Limb (tissue), 2 donors: ENCODE measurements around the gene TIMM13.
A peak's percentile ranks its signal among the peaks of the same experiment; 100 is the strongest.
"Not testable (repeated sequence)": the region's sequence is repeated elsewhere in the genome, so short reads cannot be mapped to it uniquely, and the experiment has no call there.

Experiments used
- DNase-seq, 2 donors: peaks; one replicate each; pipeline ENCODE4 v3.0.0-alpha.2; 2016; ENCODE audit errors: extremely low spot score in 2 of 2

The TIMM13 gene

GRCh38 chr19:2415281-2415972, 12.0 kb downstream of the TIMM13 start:
- no peak for DNase-seq

- no peak for DNase-seq
Measured at GRCh38 chr19:2413629-2414028, 13.8 kb downstream of the TIMM13 start.

GRCh38 chr19:2413159-2413558, 14.2 kb downstream of the TIMM13 start:
- no peak for DNase-seq

- no peak for DNase-seq
Measured at GRCh38 chr19:2412449-2412848, 14.9 kb downstream of the TIMM13 start.

- no peak for DNase-seq
Measured at GRCh38 chr19:2411709-2412108, 15.7 kb downstream of the TIMM13 start.

GRCh38 chr19:2410023-2410422, 17.4 kb downstream of the TIMM13 start:
- DNase-seq, result no peak

- no peak for DNase-seq
Measured at GRCh38 chr19:2409352-2409912, 18.0 kb downstream of the TIMM13 start.

- DNase-seq, result no peak
Measured at GRCh38 chr19:2408247-2408646, 19.1 kb downstream of the TIMM13 start.

- DNase-seq, result no peak
Measured at GRCh38 chr19:2399582-2399981, 27.8 kb downstream of the TIMM13 start.

- no peak for DNase-seq
Measured at GRCh38 chr19:2398735-2399305, 28.6 kb downstream of the TIMM13 start.

GRCh38 chr19:2397173-2397572, 30.2 kb downstream of the TIMM13 start:
- DNase-seq, result not testable (repeated sequence)

GRCh38 chr19:2395293-2395829, 32.0 kb downstream of the TIMM13 start:
- not testable (repeated sequence) for DNase-seq

- DNase-seq, result no peak
Measured at GRCh38 chr19:2394442-2395292, 32.7 kb downstream of the TIMM13 start.

GRCh38 chr19:2394054-2394441, 33.3 kb downstream of the TIMM13 start:
- no peak for DNase-seq

GRCh38 chr19:2392899-2393298, 34.5 kb downstream of the TIMM13 start:
- not testable (repeated sequence) for DNase-seq

- DNase-seq, result no peak
Measured at GRCh38 chr19:2392366-2392765, 35.0 kb downstream of the TIMM13 start.

GRCh38 chr19:2391118-2391725, 36.2 kb downstream of the TIMM13 start:
- peak in 1 of 2 donors; percentile 66 for DNase-seq

- no peak for DNase-seq
Measured at GRCh38 chr19:2389594-2389993, 37.8 kb downstream of the TIMM13 start.

- no peak for DNase-seq
Measured at GRCh38 chr19:2387367-2388288, 39.8 kb downstream of the TIMM13 start.

GRCh38 chr19:2385053-2385721, 42.2 kb downstream of the TIMM13 start:
- DNase-seq, result peak in 1 of 2 donors; percentile 51
